HCT116 (cell line): ENCODE results near the gene TEN1.

Experiments used
- CEBPB ChIP-seq: IDR thresholded peaks from 2 replicates; pipeline ENCODE4 v1.6.1; 2012; ENCODE audit warnings: low read depth
- EZH2 ChIP-seq: fragments of 200-600 bp; sonication (generic); IDR thresholded peaks from 2 replicates; pipeline ENCODE4 v1.6.1; 2017; ENCODE audit warnings: antibody characterized with exemption, mixed run types
- POLR2A ChIP-seq: IDR thresholded peaks from 2 replicates; pipeline ENCODE4 v1.7.0; 2011; ENCODE audit warnings: borderline replicate concordance; ENCODE audit not compliant: insufficient read depth, insufficient read length; ENCODE audit errors: extremely low read depth
- POLR2AphosphoS5 ChIP-seq: IDR thresholded peaks from 2 replicates; pipeline ENCODE4 v1.6.1; 2011; ENCODE audit warnings: mild to moderate bottlenecking, low read depth, low read length, moderate library complexity
- RAD21 ChIP-seq: IDR thresholded peaks from 2 replicates; pipeline ENCODE4 v1.6.1; 2012; ENCODE audit warnings: low read depth, mild to moderate bottlenecking
- SIN3A ChIP-seq: IDR thresholded peaks from 2 replicates; pipeline ENCODE4 v1.6.1; 2012; ENCODE audit warnings: low read depth
- TCF7L2 ChIP-seq: IDR thresholded peaks from 2 replicates; pipeline ENCODE4 v1.7.0; 2011; ENCODE audit warnings: borderline replicate concordance, inconsistent platforms; ENCODE audit not compliant: insufficient read depth, insufficient read length; ENCODE audit errors: extremely low read depth
- YY1 ChIP-seq: IDR thresholded peaks from 2 replicates; pipeline ENCODE4 v1.6.1; 2011; ENCODE audit warnings: low read length, low read depth, moderate library complexity, mild to moderate bottlenecking; ENCODE audit not compliant: insufficient replicate concordance; ENCODE audit errors: extremely low read depth
- ZNF274 ChIP-seq: fragments of 200-500 bp; sonication (Bioruptor generic); IDR thresholded peaks from 2 replicates; pipeline ENCODE4 v1.6.1; 2014; ENCODE audit warnings: mild to moderate bottlenecking, low read depth, low read length, inconsistent platforms
- TF ChIP-seq, protein P1 (sequence below), 3 experiments: fragments of 200-600 bp in 1 of 3; sonication (generic) in 1 of 3; IDR thresholded peaks in 2 of 3; conservative IDR thresholded peaks in 1 of 3; 2 replicates each; pipeline ENCODE4 v1.5.1; 2012 to 2017; ENCODE audit warnings: low read depth in 2 of 3, low read length in 2 of 3, antibody characterized with exemption in 1 of 3, borderline replicate concordance in 1 of 3, control low read depth in 1 of 3, mild to moderate bottlenecking in 1 of 3, mixed read lengths in 1 of 3, mixed run types in 1 of 3, moderate library complexity in 1 of 3; ENCODE audit not compliant: insufficient read depth in 1 of 3
- TF ChIP-seq, protein P2 (sequence below): IDR thresholded peaks from 2 replicates; pipeline ENCODE4 v1.6.1; 2012
- TF ChIP-seq, protein P3 (sequence below): IDR thresholded peaks from 2 replicates; pipeline ENCODE4 v1.6.1; 2012; ENCODE audit warnings: low read depth

DNA sequence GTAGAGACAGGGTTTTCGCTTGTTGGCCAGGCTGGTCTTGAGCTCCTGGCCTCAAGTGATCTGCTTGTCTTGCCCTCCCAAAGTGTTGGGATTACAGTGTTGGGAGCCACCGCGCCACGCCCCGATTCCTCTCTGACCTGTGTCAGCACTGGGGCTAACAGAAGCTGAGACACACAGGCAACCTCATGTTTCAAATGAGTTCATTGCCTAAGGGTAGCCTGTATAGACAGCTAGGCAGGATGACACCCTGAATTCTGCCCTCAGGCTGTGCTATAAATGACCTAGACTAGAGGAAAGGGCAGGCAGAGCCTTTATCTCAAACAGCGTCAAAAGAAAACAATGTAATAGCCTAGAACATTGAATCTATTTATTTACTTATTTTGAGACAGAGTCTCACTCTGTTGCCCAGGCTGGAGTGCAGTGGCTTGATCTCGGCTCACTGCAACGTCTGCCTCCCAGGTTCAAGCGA, 19.3 kb downstream of the TEN1 start:
- TF ChIP-seq, protein P1, sequence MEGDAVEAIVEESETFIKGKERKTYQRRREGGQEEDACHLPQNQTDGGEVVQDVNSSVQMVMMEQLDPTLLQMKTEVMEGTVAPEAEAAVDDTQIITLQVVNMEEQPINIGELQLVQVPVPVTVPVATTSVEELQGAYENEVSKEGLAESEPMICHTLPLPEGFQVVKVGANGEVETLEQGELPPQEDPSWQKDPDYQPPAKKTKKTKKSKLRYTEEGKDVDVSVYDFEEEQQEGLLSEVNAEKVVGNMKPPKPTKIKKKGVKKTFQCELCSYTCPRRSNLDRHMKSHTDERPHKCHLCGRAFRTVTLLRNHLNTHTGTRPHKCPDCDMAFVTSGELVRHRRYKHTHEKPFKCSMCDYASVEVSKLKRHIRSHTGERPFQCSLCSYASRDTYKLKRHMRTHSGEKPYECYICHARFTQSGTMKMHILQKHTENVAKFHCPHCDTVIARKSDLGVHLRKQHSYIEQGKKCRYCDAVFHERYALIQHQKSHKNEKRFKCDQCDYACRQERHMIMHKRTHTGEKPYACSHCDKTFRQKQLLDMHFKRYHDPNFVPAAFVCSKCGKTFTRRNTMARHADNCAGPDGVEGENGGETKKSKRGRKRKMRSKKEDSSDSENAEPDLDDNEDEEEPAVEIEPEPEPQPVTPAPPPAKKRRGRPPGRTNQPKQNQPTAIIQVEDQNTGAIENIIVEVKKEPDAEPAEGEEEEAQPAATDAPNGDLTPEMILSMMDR (IDR thresholded peaks at IDR 0.05 in 2 of 3, conservative IDR thresholded peaks at IDR 0.05 in 1 of 3; ENCODE audit: borderline replicate concordance in 1 of 3, insufficient read depth in 1 of 3, low read depth in 2 of 3, low read length in 2 of 3): no peak
- TF ChIP-seq RAD21 (no peak), POLR2A (no peak), TCF7L2 (no peak), POLR2AphosphoS5 (no peak), YY1 (no peak), CEBPB (no peak), ZNF274 (no peak), SIN3A (no peak), EZH2 (no peak)
- TF ChIP-seq, protein P2, sequence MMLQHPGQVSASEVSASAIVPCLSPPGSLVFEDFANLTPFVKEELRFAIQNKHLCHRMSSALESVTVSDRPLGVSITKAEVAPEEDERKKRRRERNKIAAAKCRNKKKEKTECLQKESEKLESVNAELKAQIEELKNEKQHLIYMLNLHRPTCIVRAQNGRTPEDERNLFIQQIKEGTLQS: no peak
- TF ChIP-seq, protein P3, sequence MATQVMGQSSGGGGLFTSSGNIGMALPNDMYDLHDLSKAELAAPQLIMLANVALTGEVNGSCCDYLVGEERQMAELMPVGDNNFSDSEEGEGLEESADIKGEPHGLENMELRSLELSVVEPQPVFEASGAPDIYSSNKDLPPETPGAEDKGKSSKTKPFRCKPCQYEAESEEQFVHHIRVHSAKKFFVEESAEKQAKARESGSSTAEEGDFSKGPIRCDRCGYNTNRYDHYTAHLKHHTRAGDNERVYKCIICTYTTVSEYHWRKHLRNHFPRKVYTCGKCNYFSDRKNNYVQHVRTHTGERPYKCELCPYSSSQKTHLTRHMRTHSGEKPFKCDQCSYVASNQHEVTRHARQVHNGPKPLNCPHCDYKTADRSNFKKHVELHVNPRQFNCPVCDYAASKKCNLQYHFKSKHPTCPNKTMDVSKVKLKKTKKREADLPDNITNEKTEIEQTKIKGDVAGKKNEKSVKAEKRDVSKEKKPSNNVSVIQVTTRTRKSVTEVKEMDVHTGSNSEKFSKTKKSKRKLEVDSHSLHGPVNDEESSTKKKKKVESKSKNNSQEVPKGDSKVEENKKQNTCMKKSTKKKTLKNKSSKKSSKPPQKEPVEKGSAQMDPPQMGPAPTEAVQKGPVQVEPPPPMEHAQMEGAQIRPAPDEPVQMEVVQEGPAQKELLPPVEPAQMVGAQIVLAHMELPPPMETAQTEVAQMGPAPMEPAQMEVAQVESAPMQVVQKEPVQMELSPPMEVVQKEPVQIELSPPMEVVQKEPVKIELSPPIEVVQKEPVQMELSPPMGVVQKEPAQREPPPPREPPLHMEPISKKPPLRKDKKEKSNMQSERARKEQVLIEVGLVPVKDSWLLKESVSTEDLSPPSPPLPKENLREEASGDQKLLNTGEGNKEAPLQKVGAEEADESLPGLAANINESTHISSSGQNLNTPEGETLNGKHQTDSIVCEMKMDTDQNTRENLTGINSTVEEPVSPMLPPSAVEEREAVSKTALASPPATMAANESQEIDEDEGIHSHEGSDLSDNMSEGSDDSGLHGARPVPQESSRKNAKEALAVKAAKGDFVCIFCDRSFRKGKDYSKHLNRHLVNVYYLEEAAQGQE: no peak
